Measurements from ENCODE around the gene TFG.

TFG gene

GRCh38 chr3:100759950-100760349 lies 50.7 kb downstream of the TFG start:
- no peak for DNase-seq

DNA sequence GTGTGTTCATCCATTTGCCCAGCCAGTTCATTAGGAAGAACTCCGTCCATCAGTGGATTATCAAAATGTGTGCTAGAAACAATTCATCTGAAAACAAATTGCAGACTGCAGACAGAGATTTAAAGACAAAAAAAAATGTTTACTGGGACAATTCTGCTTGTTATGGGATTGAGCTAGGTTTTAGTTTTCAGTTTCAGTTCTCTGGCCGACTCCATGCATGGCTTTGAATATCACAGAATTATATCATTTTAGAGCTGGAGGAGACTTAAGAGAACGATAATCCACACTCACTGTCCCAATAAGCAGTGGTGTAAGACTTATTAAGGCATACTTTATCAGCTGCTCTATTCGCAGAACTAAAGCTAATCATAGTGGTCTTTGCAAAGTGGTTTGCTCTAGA lies 51.1 kb downstream of the TFG start:
- DNase-seq, result no peak

DNA sequence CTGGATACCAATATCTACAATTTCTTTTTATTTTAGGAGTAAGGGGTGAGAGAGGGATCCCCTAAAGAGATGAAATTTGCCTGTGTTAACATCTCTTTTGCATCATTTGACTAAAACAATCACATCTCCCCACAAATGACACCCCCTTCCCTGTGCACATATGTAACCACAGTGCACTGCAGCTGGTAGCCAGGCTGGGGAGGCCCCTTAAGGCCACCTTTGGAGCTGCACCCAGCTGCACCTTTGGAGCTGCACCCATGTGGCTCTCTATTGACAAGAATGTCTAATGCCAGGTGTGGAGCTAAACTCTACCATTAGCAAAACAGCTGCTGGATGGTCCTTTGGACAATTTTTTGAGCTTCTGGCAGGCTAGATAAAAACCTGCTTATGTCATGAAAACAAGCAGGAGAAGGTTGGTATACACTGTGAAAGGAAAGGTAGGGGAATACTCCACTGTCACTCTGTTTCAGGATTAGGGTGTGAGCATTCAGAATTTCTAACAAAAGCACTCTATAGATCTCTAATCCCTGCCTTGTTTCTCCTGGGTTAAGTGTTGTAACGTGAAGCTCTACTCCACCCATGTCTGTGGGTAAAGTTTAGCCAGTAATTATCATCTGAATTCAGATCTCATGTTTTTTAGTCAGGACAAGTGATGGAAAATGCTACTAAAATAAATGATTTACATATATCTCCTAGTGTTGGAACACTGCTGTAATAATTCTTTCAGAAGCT lies 52.1 kb downstream of the TFG start:
- DNase-seq, result no peak

DNA sequence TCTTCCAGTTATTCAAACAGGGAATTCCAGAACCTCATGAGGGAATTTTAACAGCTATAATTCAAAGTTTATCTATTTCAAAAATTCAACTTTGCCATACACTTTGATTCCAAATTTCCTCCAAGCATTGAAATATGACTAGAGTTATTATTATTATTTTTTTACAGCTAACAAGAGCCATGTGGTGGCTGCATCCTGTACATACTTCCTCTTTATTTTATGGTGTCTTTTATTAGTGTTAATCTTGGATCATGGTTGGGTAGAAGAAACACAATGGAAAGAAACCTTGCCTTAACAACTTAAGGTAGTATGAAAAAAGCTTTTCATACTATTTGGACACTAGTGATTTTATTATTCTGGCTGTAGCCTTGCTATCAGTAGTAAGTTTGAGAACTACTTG lies 52.7 kb downstream of the TFG start:
- DNase-seq, result no peak

DNA sequence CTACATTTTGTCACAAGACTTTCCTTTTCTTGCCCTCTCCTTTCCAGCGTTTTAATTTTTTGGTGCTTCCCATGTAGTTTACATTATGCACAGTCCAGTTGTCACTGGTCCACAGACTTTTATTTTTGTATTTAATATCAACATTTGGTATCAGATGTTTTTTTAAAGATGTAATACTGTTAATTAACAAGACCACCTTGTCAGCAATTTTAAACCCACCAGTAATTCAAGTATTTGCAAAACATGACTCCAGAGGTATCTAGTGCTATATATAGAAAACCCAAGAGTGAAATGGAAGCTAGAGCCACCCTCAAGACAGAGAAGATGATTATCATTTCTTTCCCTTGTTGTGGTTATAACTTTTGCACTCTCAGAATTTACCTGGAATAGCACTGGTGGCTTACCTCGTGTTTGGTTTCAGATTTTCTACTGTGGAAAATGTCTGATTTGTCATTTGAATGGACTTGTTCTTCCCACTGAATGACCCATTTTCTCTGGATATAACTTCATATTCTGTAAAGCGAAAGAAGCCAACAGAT lies 56.2 kb downstream of the TFG start:
- DNase-seq, result no peak

DNA sequence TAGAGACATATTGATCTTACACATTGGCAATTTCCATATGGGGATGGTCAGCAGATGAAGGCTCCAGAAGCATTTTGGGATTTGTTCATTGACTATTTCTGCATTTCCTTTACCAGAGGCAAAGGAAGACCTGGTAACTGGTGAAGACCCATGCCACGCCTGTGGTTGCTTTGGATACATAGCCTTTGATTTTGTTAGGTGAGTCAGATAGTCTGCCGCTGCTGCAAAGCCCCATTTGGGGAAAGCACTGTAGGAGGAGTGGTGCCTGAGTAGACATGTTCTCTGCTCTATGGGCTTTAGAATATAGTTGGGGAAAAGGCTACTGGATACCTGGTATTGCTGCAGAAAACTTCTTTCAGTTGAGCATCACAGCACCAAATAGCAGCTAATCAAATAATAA lies 56.8 kb downstream of the TFG start:
- no peak for DNase-seq

GRCh38 chr3:100769693-100770092 lies 60.4 kb downstream of the TFG start:
- DNase-seq, result no peak

GRCh38 chr3:100775226-100775625 lies 65.9 kb downstream of the TFG start:
- DNase-seq, result no peak

DNA sequence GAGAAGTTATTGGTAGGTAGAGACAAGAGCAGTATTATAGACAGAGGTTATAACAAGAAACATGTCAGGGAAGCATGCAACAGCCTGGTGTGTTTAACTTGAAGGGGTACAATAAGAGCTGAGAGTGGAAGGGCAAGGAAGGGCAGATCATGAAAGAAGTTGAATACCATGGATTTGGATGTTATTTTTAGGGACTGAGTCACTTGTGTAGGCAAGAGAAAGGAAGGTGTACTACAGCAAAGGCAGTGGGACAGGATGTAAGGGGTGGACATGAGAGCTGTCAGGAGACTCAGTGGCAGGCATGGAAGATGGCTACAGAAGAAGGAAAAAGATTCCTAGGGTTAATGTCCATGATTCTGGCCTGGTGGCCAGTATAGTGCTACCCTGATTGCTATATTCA lies 66.4 kb downstream of the TFG start:
- DNase-seq, result no peak

GRCh38 chr3:100776097-100776729 lies 66.9 kb downstream of the TFG start:
- DNase-seq, result no peak

GRCh38 chr3:100776746-100777145 lies 67.5 kb downstream of the TFG start:
- no peak for DNase-seq

DNA sequence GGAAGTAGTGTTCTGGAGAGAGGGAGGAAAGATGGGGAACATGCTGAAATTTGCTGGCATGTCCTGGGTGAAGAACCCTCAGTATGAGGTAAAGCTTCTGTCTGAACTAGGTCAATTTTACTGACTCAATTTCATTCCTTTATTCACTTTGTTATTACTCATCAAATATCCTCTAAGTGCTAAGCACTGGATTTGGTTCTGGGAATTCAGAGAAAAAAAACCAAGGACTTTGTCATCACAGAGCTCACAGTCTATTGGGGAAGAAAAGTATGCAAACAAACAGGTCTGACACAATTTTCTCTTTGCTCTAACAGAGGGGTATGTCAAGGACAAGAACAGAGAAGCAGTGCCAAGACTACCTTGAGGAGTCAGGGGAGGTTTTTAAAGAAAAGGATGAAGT lies 68.0 kb downstream of the TFG start:
- no peak for DNase-seq

DNA sequence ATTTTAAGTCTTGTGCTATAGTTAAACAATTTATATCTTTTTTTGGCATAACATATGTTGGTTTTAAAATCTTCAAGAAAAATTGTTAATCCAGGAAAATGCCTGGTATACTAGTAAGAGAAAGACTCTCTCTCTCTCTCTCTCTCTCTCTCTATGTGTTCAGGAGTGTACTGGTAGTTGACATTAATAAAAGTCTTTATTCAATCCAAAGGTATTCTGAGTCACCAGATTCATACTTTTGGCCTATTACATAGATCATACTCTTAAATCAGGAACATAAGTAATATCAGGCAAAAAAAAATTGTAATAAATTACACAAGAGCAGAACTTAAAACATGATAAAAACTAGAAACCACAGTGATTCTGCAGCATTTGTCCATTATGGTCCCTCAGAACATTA lies 70.2 kb downstream of the TFG start:
- DNase-seq, result no peak

GRCh38 chr3:100780071-100780622 lies 70.9 kb downstream of the TFG start:
- no peak for DNase-seq

GRCh38 chr3:100781301-100781700 lies 72.0 kb downstream of the TFG start:
- DNase-seq, result no peak

- DNase-seq, result no peak
These were observed 73.1 kb downstream of the TFG start for GRCh38 chr3:100782348-100782747.

- no peak for DNase-seq
These were observed 73.6 kb downstream of the TFG start for GRCh38 chr3:100782906-100783305.

GRCh38 chr3:100783619-100784018 lies 74.3 kb downstream of the TFG start:
- DNase-seq, result no peak

GRCh38 chr3:100789579-100789978 lies 80.3 kb downstream of the TFG start:
- DNase-seq, result no peak

- no peak for DNase-seq
These were observed 87.3 kb downstream of the TFG start for GRCh38 chr3:100796556-100796955.

- no peak for DNase-seq
These were observed 88.7 kb downstream of the TFG start for GRCh38 chr3:100798012-100798411.

Measured in NCI-H1417 treated with DMSO at 0.1 percent for 48 hours (cell line).